Natural killer cell (primary cell): ENCODE data around the gene NKX3-2. TPM values are rescaled to one million over a fixed set of nuclear protein-coding genes. Genes with fewer than 3 reads are reported as not detected.

Source experiments
- ATAC-seq, 3 donors: fragments of 150-1000 bp in 2 of 3; fragments of 200-7000 bp in 1 of 3; cut with Tn5 transposase; 1 replicate in 1 of 3; 2 replicates in 2 of 3; pipeline ENCODE4 v1.10.0; 2021; ENCODE audit warnings: mild to moderate bottlenecking in 2 of 3, moderate library complexity in 2 of 3
- DNase-seq, 2 donors: peaks; one replicate each; pipeline versions ENCODE4 v3.0.0 to v3.0.0-alpha.2; 2013 to 2021; ENCODE audit warnings: mixed read lengths in 1 of 2
- H3K27ac ChIP-seq: one replicate; pipeline ENCODE4 v1.5.1; 2013; ENCODE audit warnings: mild to moderate bottlenecking, low read length
- H3K27me3 ChIP-seq: one replicate; pipeline ENCODE4 v1.6.1; 2013; ENCODE audit warnings: low read length; ENCODE audit not compliant: control insufficient read depth, insufficient read depth
- H3K36me3 ChIP-seq: one replicate; pipeline ENCODE4 v1.6.1; 2013; ENCODE audit warnings: low read length; ENCODE audit not compliant: control insufficient read depth, insufficient read depth
- H3K4me1 ChIP-seq: one replicate; pipeline ENCODE4 v1.6.1; 2013; ENCODE audit warnings: low read length; ENCODE audit not compliant: control insufficient read depth, insufficient read depth
- H3K4me3 ChIP-seq: one replicate; pipeline ENCODE4 v1.5.1; 2013; ENCODE audit warnings: low read length
- H3K9me3 ChIP-seq: one replicate; pipeline ENCODE4 v1.6.1; 2013; ENCODE audit warnings: low read length; ENCODE audit not compliant: control insufficient read depth, insufficient read depth
- H3K27ac Mint-ChIP-seq, 2 donors: one replicate each; pipeline ENCODE4 v1.8.0; 2022; ENCODE audit warnings: mild to moderate bottlenecking in 2 of 2, mixed read lengths in 2 of 2, moderate library complexity in 1 of 2
- H3K27me3 Mint-ChIP-seq, 2 donors: one replicate each; pipeline ENCODE4 v1.8.0; 2022; ENCODE audit warnings: low read depth in 2 of 2, mixed read lengths in 2 of 2
- H3K36me3 Mint-ChIP-seq: one replicate; pipeline ENCODE4 v1.8.0; 2022; ENCODE audit warnings: mixed read lengths
- H3K4me1 Mint-ChIP-seq, 2 donors: one replicate each; pipeline ENCODE4 v1.8.0; 2022; ENCODE audit warnings: mixed read lengths in 2 of 2
- H3K4me3 Mint-ChIP-seq: one replicate; pipeline ENCODE4 v1.8.0; 2022; ENCODE audit warnings: mild to moderate bottlenecking, moderate library complexity, mixed read lengths
- H3K9me3 Mint-ChIP-seq, 2 donors: one replicate each; pipeline ENCODE4 v1.8.0; 2022; ENCODE audit warnings: mixed read lengths in 2 of 2
- WGBS: methylation state at CpG from one replicate; pipeline ENCODE4 v1.1.7; 2013; ENCODE audit warnings: missing lambda C conversion rate; ENCODE audit not compliant: insufficient coverage; 5-methylcytosine and 5-hydroxymethylcytosine counted together
- intact Hi-C: fragments of 100-400 bp; cut with micrococcal nuclease; formaldehyde crosslinking; loops from one replicate; pipeline ENCODE4 v1.14.2; 2022
- total RNA-seq, 4 donors: library from RNA; stranded (reverse); fragments of 120-200 nt in 1 of 4; gene quantifications; one replicate each; pipeline versions ENCODE4 v1.2.3 to v1.2.4, GENCODE V29; 2013 to 2022
- TF ChIP-seq, protein P1 (sequence below): fragments of 200-600 bp; IDR thresholded peaks from one replicate; pipeline ENCODE4 v1.8.0; 2022; ENCODE audit warnings: antibody characterized with exemption

NKX3-2 gene
- total RNA-seq, 3 donors from 2014 or later (not counting 1 experiment from before 2014, with no cell fraction given), result not detected

GRCh38 chr4:13559413-13559812, 15.1 kb upstream of the NKX3-2 start:
- H3K4me3 Mint-ChIP-seq, result no peak overlapping the region
- H3K4me1 Mint-ChIP-seq, result no peaks in the 10 kb centered on the region
- TF ChIP-seq, protein P1, sequence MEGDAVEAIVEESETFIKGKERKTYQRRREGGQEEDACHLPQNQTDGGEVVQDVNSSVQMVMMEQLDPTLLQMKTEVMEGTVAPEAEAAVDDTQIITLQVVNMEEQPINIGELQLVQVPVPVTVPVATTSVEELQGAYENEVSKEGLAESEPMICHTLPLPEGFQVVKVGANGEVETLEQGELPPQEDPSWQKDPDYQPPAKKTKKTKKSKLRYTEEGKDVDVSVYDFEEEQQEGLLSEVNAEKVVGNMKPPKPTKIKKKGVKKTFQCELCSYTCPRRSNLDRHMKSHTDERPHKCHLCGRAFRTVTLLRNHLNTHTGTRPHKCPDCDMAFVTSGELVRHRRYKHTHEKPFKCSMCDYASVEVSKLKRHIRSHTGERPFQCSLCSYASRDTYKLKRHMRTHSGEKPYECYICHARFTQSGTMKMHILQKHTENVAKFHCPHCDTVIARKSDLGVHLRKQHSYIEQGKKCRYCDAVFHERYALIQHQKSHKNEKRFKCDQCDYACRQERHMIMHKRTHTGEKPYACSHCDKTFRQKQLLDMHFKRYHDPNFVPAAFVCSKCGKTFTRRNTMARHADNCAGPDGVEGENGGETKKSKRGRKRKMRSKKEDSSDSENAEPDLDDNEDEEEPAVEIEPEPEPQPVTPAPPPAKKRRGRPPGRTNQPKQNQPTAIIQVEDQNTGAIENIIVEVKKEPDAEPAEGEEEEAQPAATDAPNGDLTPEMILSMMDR, result no peak
- ATAC-seq, result no peak
- Histone ChIP-seq H3K36me3 (no peaks in the 10 kb centered on the region), H3K4me1 (no peaks in the 10 kb centered on the region), H3K27me3 (no peaks in the 10 kb centered on the region), H3K4me3 (no peak overlapping the region), H3K27ac (no peak overlapping the region), H3K9me3 (no peaks in the 10 kb centered on the region)
- H3K9me3 Mint-ChIP-seq, result no peaks in the 10 kb centered on the region
- WGBS, result 11% methylated on average over 2 of the region's 2 CpGs
- intact Hi-C loops, result no loop called here
- H3K27ac Mint-ChIP-seq, result no peak overlapping the region
- peaks cover 8 to 25% of the 10 kb centered on the region in 2 donors for H3K27me3 Mint-ChIP-seq
- H3K36me3 Mint-ChIP-seq, result no peaks in the 10 kb centered on the region
- DNase-seq, result no peak

- H3K36me3 ChIP-seq, result no peaks in the 10 kb centered on the region
- H3K4me1 ChIP-seq, result no peaks in the 10 kb centered on the region
- Mint-ChIP-seq H3K4me3 (no peak overlapping the region), H3K4me1 (no peaks in the 10 kb centered on the region), H3K27ac (no peak overlapping the region), H3K9me3 (no peaks in the 10 kb centered on the region), H3K36me3 (no peaks in the 10 kb centered on the region), H3K27me3 (peaks cover 8 to 27% of the 10 kb centered on the region in 2 donors)
- intact Hi-C loops, result no loop called here
- H3K4me3 ChIP-seq, result no peak overlapping the region
- H3K9me3 ChIP-seq, result no peaks in the 10 kb centered on the region
- no peaks in the 10 kb centered on the region for H3K27me3 ChIP-seq
- H3K27ac ChIP-seq, result no peak overlapping the region
- ATAC-seq (no peak), DNase-seq (no peak)
- TF ChIP-seq, protein P1, result no peak
- no CpG with 5 or more reads among the region's 1 CpG for WGBS
These were observed 14.6 kb upstream of the NKX3-2 start for GRCh38 chr4:13558881-13559280.

DNA sequence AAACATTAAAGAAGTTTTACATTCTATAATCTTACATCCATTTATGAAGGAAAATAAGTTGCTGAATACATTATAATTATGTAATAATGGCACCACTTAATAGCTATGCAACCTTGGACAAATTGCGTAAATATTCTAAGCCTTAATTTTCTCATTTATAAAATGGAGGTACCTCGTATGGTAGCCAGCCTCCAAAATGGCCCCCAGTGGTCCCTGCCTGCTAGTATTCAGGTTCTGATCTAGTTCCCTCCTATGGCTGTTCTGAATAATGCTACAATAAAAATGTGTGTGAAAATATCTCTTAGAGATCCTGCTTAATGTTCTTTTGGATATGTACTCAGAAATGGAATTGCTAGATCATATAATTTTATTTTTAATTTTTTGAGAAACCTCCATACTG, 11.0 kb upstream of the NKX3-2 start:
- H3K36me3 Mint-ChIP-seq, result no peaks in the 10 kb centered on the region
- H3K27me3 ChIP-seq, result no peaks in the 10 kb centered on the region
- H3K36me3 ChIP-seq, result no peaks in the 10 kb centered on the region
- no peaks in the 10 kb centered on the region for H3K9me3 ChIP-seq
- H3K9me3 Mint-ChIP-seq, result no peaks in the 10 kb centered on the region
- no peak for ATAC-seq
- no peaks in the 10 kb centered on the region for H3K4me1 ChIP-seq
- H3K4me3 Mint-ChIP-seq, result no peak overlapping the region
- intact Hi-C loops, result no loop called here
- no peak overlapping the region for H3K27ac ChIP-seq
- H3K27me3 Mint-ChIP-seq, result peaks cover 32 to 53% of the 10 kb centered on the region in 2 donors
- WGBS, result 94% methylated on average over 2 of the region's 2 CpGs
- TF ChIP-seq, protein P1, result no peak
- no peak for DNase-seq
- H3K4me1 Mint-ChIP-seq, result no peaks in the 10 kb centered on the region
- no peak overlapping the region for H3K27ac Mint-ChIP-seq
- no peak overlapping the region for H3K4me3 ChIP-seq

DNA sequence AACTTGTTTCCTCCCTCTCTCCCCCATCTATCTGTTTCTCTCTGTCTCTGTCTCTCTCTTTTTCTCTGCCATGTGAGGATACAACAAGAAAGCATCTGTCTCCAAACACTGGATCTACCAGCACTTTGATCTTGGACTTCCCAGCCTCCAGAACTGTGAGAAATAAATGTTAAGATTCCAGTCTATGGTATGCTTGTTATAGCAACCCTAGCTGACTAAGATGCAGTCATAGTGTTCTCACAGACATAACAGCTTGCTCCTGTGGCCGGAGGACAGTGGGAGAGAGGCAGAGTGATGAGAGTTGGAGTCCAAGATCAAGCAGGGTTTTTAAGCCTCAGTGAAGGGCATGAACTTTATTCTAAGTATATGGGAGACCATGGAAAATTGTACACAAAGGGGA, 8.8 kb upstream of the NKX3-2 start:
- Mint-ChIP-seq H3K9me3 (no peaks in the 10 kb centered on the region), H3K4me3 (no peak overlapping the region), H3K4me1 (peaks cover 9% of the 10 kb centered on the region in 2 donors), H3K27me3 (peaks cover 40 to 58% of the 10 kb centered on the region in 2 donors), H3K27ac (no peak overlapping the region), H3K36me3 (no peaks in the 10 kb centered on the region)
- H3K4me1 ChIP-seq, result peaks cover 9% of the 10 kb centered on the region
- H3K9me3 ChIP-seq, result peaks cover 2% of the 10 kb centered on the region
- H3K27ac ChIP-seq, result no peak overlapping the region
- intact Hi-C loops, result no loop called here
- H3K4me3 ChIP-seq, result no peak overlapping the region
- peaks cover 16% of the 10 kb centered on the region for H3K27me3 ChIP-seq
- no peak for DNase-seq
- H3K36me3 ChIP-seq, result no peaks in the 10 kb centered on the region
- TF ChIP-seq, protein P1, result no peak
- no peak for ATAC-seq
- WGBS, result 100% methylated on average over 1 of the region's 1 CpG
